ENCODE results near the gene CYP1B1. TPM values are rescaled to one million over a fixed set of nuclear protein-coding genes. Genes with fewer than 3 reads are reported as not detected.

CYP1B1 gene
- total and polyA plus RNA-seq, 7 donors, result 1.4 to 24.6 (median 12.2) TPM

DNA sequence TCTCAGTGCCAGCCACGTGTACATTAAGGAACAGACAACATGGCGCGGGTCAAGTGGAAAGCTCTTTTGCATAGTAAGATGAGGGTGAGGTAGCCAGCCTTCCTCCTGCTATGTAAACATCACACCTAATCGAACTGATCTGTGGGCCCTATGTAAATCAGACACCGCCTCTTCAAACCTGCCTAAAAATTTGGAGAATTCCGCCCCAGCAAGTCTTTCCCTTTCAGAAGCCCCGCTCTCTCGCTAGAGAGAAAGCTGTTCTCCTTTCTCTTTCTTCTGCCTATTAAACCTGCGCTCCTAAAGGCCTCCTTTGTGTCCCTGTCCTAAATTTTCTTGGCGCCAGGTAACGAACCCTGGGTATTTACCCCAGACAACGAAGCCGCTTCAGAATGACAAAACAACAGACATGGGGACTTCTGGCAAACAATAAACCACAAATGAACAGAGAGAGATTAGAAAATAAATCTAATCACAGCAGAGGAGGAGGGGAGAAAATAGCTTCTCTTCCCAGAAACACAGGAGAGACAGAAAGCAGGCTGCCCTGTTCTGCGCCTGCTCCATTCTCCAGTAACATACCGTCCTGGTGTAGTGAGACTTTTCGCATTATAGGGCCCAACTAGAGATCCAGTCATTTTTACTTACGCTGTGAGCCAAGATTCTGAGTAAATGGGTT, 31.9 kb upstream of the CYP1B1 start:
- intact Hi-C loops (cut with DNase I), result no loop called here
- no peak for DNase-seq
- no peak overlapping the region for H3K4me3 ChIP-seq
- H3K36me3 ChIP-seq, result no peaks in the 10 kb centered on the region
- H3K4me1 ChIP-seq, result peaks cover 0 to 21% (median 9%) of the 10 kb centered on the region in 4 donors
- H3K27ac ChIP-seq, result peak overlapping the region in 1 of 4 donors; percentile 31
- WGBS, 2 donors, result 92 to 93% methylated on average over 17 of the region's 17 CpGs
- no peaks in the 10 kb centered on the region for H3K27me3 ChIP-seq
- TF ChIP-seq EP300 (IDR thresholded peaks at IDR 0.05) (no peak), POLR2AphosphoS5 (IDR thresholded peaks at IDR 0.05) (no peak), POLR2A (IDR thresholded peaks at IDR 0.05) (no peak)
- TF ChIP-seq, protein P1, sequence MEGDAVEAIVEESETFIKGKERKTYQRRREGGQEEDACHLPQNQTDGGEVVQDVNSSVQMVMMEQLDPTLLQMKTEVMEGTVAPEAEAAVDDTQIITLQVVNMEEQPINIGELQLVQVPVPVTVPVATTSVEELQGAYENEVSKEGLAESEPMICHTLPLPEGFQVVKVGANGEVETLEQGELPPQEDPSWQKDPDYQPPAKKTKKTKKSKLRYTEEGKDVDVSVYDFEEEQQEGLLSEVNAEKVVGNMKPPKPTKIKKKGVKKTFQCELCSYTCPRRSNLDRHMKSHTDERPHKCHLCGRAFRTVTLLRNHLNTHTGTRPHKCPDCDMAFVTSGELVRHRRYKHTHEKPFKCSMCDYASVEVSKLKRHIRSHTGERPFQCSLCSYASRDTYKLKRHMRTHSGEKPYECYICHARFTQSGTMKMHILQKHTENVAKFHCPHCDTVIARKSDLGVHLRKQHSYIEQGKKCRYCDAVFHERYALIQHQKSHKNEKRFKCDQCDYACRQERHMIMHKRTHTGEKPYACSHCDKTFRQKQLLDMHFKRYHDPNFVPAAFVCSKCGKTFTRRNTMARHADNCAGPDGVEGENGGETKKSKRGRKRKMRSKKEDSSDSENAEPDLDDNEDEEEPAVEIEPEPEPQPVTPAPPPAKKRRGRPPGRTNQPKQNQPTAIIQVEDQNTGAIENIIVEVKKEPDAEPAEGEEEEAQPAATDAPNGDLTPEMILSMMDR (IDR thresholded peaks at IDR 0.05), result no peak
- no peaks in the 10 kb centered on the region for H3K9me3 ChIP-seq

DNA sequence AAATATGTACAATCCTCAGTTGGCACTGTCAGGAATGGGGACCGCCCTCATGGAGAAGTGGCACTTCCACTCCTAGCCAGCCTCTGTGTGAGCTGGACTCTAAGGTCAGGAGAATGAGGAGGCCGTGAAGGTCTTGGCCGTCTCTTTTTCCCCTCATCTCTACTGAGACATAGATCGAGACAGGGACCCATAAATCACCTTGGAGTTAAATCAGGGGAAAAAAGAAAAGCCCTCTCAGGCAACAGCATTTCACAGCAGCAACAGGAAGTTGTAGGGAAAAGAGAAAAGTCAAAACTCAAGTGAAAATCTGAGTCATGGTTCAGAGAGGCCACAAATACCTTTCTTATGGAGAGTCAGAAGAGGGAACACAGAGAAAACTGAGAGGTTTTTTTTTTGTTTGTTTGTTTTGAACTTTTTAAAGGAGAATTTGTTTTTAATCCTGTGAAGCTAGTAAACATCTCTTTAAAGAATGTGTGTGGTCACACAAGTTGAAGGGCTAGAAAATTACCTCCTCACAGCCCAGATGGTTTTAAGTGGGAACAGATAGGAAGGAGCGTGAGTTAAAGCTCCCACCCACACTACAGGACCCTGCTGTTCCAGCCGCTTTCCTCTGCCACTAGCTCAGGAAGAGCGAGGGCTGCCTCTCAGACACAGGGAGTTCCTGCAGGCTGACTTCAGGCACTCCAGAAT, 30.6 kb upstream of the CYP1B1 start:
- intact Hi-C loops (cut with DNase I), result no loop called here
- WGBS, 2 donors, result 60 to 83% methylated on average over 7 of the region's 7 CpGs
- peak overlapping the region; percentile 1 to 31 (median 22) for H3K27ac ChIP-seq

GRCh38 chr2:38105922-38106321, 30.0 kb upstream of the CYP1B1 start:
- Histone ChIP-seq H3K4me3 (no peak overlapping the region), H3K27ac (peak overlapping the region in 2 of 4 donors; percentile 1 to 22), H3K9me3 (no peaks in the 10 kb centered on the region), H3K4me1 (peaks cover 0 to 21% (median 9%) of the 10 kb centered on the region in 4 donors), H3K36me3 (no peaks in the 10 kb centered on the region), H3K27me3 (no peaks in the 10 kb centered on the region)
- TF ChIP-seq POLR2AphosphoS5 (IDR thresholded peaks at IDR 0.05) (no peak), EP300 (IDR thresholded peaks at IDR 0.05) (no peak), POLR2A (IDR thresholded peaks at IDR 0.05) (no peak)
- TF ChIP-seq, protein P1 (IDR thresholded peaks at IDR 0.05), result no peak
- no peak for DNase-seq
- intact Hi-C loops (cut with DNase I), result no loop called here
- WGBS, 2 donors, result 92 to 95% methylated on average over 7 of the region's 7 CpGs

More for the DNA sequence above, 30.6 kb upstream of the CYP1B1 start:
- H3K27me3 ChIP-seq, result no peaks in the 10 kb centered on the region
- H3K4me3 ChIP-seq, result no peak overlapping the region
- H3K36me3 ChIP-seq, result no peaks in the 10 kb centered on the region
- TF ChIP-seq, protein P1 (IDR thresholded peaks at IDR 0.05), result no peak
- TF ChIP-seq POLR2AphosphoS5 (IDR thresholded peaks at IDR 0.05), result no peak
- TF ChIP-seq EP300 (IDR thresholded peaks at IDR 0.05), result no peak
- no peak for TF ChIP-seq POLR2A (IDR thresholded peaks at IDR 0.05)
- DNase-seq, result no peak
- H3K4me1 ChIP-seq, result peaks cover 0 to 21% (median 9%) of the 10 kb centered on the region in 4 donors
- no peaks in the 10 kb centered on the region for H3K9me3 ChIP-seq

- intact Hi-C loops (cut with DNase I), result no loop called here
- WGBS, 2 donors, result 97 to 99% methylated on average over 3 of the region's 3 CpGs
- H3K27ac ChIP-seq, result no peak overlapping the region
- DNase-seq, result no peak
- H3K4me3 ChIP-seq, result no peak overlapping the region
- H3K9me3 ChIP-seq, result no peaks in the 10 kb centered on the region
- no peaks in the 10 kb centered on the region for H3K27me3 ChIP-seq
- no peak for TF ChIP-seq POLR2A (IDR thresholded peaks at IDR 0.05)
- no peak for TF ChIP-seq EP300 (IDR thresholded peaks at IDR 0.05)
- TF ChIP-seq, protein P1 (IDR thresholded peaks at IDR 0.05), result no peak
- TF ChIP-seq POLR2AphosphoS5 (IDR thresholded peaks at IDR 0.05), result no peak
- peaks cover 0 to 14% (median 2%) of the 10 kb centered on the region in 4 donors for H3K4me1 ChIP-seq
- H3K36me3 ChIP-seq, result no peaks in the 10 kb centered on the region
Observed at GRCh38 chr2:38104598-38104997, 28.6 kb upstream of the CYP1B1 start.

Data from sigmoid colon (tissue), 7 donors.